PFSK-1 (cell line): Measurements from ENCODE around the gene BTBD9.

ENCODE experiments used
- FOXP2 ChIP-seq: optimal IDR thresholded peaks from 2 replicates; pipeline ENCODE3; 2011; ENCODE audit warnings: borderline replicate concordance, control low read depth, inconsistent platforms; ENCODE audit not compliant: insufficient read depth; ENCODE audit errors: extremely low read length, extremely low read depth
- POLR2AphosphoS5 ChIP-seq: IDR thresholded peaks from 2 replicates; pipeline ENCODE4 v1.6.1; 2012; ENCODE audit warnings: low read depth, mild to moderate bottlenecking, control low read depth, low read length, moderate library complexity
- SIN3A ChIP-seq: IDR thresholded peaks from 2 replicates; pipeline ENCODE4 v1.6.1; 2012; ENCODE audit warnings: mild to moderate bottlenecking, low read length, moderate library complexity, borderline replicate concordance; ENCODE audit not compliant: insufficient read depth
- TAF1 ChIP-seq: IDR thresholded peaks from 2 replicates; pipeline ENCODE4 v1.6.1; 2012; ENCODE audit warnings: low read length, control low read depth, borderline replicate concordance; ENCODE audit not compliant: insufficient read depth
- TF ChIP-seq, protein P1 (sequence below), 2 experiments: IDR thresholded peaks; 2 replicates each; pipeline versions ENCODE4 v1.6.1 to v1.8.0; 2011 to 2012; ENCODE audit warnings: low read depth in 2 of 2, low read length in 2 of 2, control low read depth in 1 of 2, inconsistent platforms in 1 of 2, mild to moderate bottlenecking in 1 of 2, moderate library complexity in 1 of 2; ENCODE audit not compliant: insufficient read depth in 1 of 2

Gene BTBD9

DNA sequence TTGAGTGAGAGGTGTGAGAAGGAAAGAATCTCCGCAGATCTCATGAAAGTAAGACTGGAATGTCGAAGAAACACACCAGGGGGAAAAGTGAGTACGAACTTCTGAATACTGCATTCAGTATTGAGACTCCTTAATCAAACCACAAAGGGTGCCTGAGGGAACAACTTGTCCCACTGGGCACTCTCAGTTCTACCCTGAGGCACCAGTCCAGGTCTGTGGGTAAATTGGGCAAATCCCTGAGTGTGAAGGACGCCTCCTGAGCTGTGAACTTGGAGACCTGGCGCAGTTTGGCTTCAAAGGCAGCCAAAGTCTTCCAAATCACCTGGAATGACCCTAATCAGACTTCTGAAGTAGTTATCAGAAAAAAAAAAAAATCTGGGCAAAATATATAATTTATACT is 329.7 kb downstream of the BTBD9 start:
- no peak for TF ChIP-seq FOXP2
- no peak for TF ChIP-seq TAF1
- TF ChIP-seq, protein P1, sequence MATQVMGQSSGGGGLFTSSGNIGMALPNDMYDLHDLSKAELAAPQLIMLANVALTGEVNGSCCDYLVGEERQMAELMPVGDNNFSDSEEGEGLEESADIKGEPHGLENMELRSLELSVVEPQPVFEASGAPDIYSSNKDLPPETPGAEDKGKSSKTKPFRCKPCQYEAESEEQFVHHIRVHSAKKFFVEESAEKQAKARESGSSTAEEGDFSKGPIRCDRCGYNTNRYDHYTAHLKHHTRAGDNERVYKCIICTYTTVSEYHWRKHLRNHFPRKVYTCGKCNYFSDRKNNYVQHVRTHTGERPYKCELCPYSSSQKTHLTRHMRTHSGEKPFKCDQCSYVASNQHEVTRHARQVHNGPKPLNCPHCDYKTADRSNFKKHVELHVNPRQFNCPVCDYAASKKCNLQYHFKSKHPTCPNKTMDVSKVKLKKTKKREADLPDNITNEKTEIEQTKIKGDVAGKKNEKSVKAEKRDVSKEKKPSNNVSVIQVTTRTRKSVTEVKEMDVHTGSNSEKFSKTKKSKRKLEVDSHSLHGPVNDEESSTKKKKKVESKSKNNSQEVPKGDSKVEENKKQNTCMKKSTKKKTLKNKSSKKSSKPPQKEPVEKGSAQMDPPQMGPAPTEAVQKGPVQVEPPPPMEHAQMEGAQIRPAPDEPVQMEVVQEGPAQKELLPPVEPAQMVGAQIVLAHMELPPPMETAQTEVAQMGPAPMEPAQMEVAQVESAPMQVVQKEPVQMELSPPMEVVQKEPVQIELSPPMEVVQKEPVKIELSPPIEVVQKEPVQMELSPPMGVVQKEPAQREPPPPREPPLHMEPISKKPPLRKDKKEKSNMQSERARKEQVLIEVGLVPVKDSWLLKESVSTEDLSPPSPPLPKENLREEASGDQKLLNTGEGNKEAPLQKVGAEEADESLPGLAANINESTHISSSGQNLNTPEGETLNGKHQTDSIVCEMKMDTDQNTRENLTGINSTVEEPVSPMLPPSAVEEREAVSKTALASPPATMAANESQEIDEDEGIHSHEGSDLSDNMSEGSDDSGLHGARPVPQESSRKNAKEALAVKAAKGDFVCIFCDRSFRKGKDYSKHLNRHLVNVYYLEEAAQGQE (IDR thresholded peaks at IDR 0.05; ENCODE audit: insufficient read depth in 1 of 2, low read depth in 2 of 2, low read length in 2 of 2), result no peak
- TF ChIP-seq POLR2AphosphoS5, result no peak
- no peak for TF ChIP-seq SIN3A

DNA sequence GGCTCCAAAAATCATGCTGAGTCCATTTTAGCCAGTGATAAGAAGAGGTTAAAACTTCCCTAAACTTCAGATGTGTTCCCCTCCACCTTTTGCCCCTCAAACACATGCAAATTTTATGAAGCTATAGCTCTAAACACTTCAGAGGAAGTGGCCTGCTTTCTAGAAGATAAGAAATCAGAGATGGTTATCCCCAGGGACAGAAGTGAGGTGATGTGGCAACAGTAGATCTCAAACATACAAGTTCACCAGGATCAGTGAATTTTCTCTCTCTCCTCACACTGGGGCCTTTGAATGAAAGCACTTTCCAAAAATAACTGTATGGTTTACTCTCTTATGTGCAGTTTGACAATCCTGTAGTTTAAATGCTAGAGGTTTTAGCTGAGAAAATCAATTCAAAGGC is 332.0 kb downstream of the BTBD9 start:
- TF ChIP-seq TAF1 (no peak), FOXP2 (no peak), POLR2AphosphoS5 (no peak), SIN3A (no peak)
- TF ChIP-seq, protein P1 (IDR thresholded peaks at IDR 0.05; ENCODE audit: insufficient read depth in 1 of 2, low read depth in 2 of 2, low read length in 2 of 2), result no peak

DNA sequence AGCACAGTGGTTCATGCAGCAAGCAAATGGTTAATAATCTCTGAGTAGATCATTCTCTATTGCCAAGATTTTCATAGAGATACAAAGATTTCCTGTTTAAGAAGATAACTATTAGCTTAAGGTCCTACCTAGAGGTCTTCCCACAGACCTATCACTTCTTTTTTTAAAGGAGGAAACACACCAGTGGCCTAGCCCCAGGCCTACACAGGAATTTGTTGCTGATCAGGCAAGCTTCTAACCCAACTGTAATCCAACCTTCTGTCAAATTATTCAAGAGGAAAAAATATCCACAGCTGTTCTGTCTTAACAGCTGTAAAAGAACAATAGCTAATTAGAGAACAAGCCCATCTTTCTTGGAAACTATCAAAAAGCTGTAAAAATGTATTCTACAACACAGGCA is 332.8 kb downstream of the BTBD9 start:
- no peak for TF ChIP-seq SIN3A
- TF ChIP-seq FOXP2, result no peak
- no peak for TF ChIP-seq POLR2AphosphoS5
- TF ChIP-seq, protein P1 (IDR thresholded peaks at IDR 0.05; ENCODE audit: insufficient read depth in 1 of 2, low read depth in 2 of 2, low read length in 2 of 2), result no peak
- TF ChIP-seq TAF1, result no peak

DNA sequence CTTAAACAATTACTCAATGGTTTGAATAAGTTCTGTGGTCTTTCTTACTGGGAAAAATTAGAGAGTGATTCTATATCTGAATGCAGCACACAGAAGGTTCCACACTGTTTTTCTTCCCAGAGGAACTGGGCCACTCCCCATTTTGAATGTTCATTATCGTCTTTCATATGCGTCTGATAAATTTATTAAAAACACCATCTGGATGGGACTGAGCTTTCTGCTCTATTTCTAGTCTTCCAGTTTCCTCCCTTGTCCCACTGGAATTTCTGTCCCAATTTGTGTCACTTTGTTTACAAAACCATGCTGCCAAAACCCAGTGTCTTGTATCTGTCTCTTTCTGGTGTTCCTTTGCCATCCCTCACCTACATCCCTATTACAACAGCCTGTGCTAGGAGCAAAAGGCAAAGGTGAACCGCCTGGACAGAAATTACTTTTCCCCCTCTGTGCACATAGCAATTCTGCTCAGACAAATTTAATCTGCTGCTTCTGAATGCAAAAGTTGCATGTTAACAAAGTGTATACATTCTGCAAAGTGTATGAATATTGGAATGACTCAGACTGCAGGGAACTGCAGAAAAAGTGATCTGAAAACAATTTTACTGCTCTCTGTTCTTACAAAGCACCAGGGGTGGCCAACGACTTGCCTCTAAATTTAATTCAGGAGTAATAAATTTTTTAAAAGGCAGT is 333.6 kb downstream of the BTBD9 start:
- TF ChIP-seq TAF1 (no peak), FOXP2 (no peak), SIN3A (no peak), POLR2AphosphoS5 (no peak)
- TF ChIP-seq, protein P1 (IDR thresholded peaks at IDR 0.05; ENCODE audit: insufficient read depth in 1 of 2, low read depth in 2 of 2, low read length in 2 of 2), result no peak

DNA sequence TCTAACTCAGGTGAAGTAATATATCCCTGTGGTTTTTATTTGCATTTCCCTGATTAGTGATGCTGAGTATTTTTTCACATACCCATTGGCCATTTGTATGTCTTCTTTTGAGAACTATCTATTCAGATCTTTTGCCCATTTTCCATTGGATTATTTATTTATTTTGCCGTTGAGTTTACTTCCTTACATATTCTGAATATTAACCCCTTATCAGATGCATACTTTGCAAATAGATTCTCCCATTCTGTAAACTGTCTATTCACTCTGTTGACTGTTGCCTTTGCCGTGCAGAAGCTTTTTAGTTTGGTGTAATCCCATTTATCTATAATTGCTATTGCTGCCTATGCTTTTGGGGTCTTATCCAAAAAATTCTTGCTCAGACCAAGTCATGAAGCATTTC is 336.9 kb downstream of the BTBD9 start:
- TF ChIP-seq FOXP2 (no peak), POLR2AphosphoS5 (no peak), SIN3A (no peak), TAF1 (no peak)
- TF ChIP-seq, protein P1 (IDR thresholded peaks at IDR 0.05; ENCODE audit: insufficient read depth in 1 of 2, low read depth in 2 of 2, low read length in 2 of 2), result no peak
